ENCODE results near the gene DNAJC19.

The DNAJC19 gene

GRCh38 chr3:180959691-180960090, 29.8 kb downstream of the DNAJC19 start:
- DNase-seq, result no peak

GRCh38 chr3:180947761-180948390, 41.7 kb downstream of the DNAJC19 start:
- DNase-seq, result no peak

- DNase-seq, result no peak
These were observed 48.7 kb downstream of the DNAJC19 start for GRCh38 chr3:180940826-180941225.

GRCh38 chr3:180934638-180935037, 54.9 kb downstream of the DNAJC19 start:
- DNase-seq, result no peak
